Endothelial cell (in vitro differentiated cells): ENCODE results near the gene FKBP2. TPM values are rescaled to one million over a fixed set of nuclear protein-coding genes. Genes with fewer than 3 reads are reported as not detected.

Experiments
- DNase-seq: peaks from one replicate; pipeline ENCODE4 v3.0.0; 2021; ENCODE audit warnings: low spot score
- H3K27ac Mint-ChIP-seq: one replicate; pipeline ENCODE4 v1.8.0; 2021; ENCODE audit warnings: mixed read lengths, inconsistent platforms; ENCODE audit not compliant: unreplicated experiment
- H3K27me3 Mint-ChIP-seq: one replicate; pipeline ENCODE4 v1.8.0; 2021; ENCODE audit warnings: mild to moderate bottlenecking, moderate library complexity, mixed read lengths, inconsistent platforms; ENCODE audit not compliant: unreplicated experiment
- H3K36me3 Mint-ChIP-seq: one replicate; pipeline ENCODE4 v1.8.0; 2021; ENCODE audit warnings: mild to moderate bottlenecking, low read depth, mixed read lengths, inconsistent platforms; ENCODE audit not compliant: unreplicated experiment
- H3K4me1 Mint-ChIP-seq: one replicate; pipeline ENCODE4 v1.8.0; 2021; ENCODE audit warnings: mild to moderate bottlenecking, mixed read lengths, inconsistent platforms; ENCODE audit not compliant: unreplicated experiment
- H3K4me3 Mint-ChIP-seq: one replicate; pipeline ENCODE4 v1.8.0; 2021; ENCODE audit warnings: mild to moderate bottlenecking, mixed read lengths, inconsistent platforms; ENCODE audit not compliant: unreplicated experiment
- H3K9me3 Mint-ChIP-seq: one replicate; pipeline ENCODE4 v1.8.0; 2021; ENCODE audit warnings: mixed read lengths, inconsistent platforms; ENCODE audit not compliant: unreplicated experiment
- total RNA-seq: library from RNA; stranded (reverse); fragmentation: NEBNext Ultra II Directional; extraction: Animal tissue kit (Norgen Biotek cat#: 25700); gene quantifications from one replicate; pipeline ENCODE4 v1.2.1, GENCODE V29; 2021; ENCODE audit not compliant: unreplicated experiment
- TF ChIP-seq, protein P1 (sequence below): fragments of 200-600 bp; sonication (generic); IDR thresholded peaks from one replicate; pipeline ENCODE4 v1.5.0; 2021; ENCODE audit warnings: antibody characterized with exemption; ENCODE audit not compliant: unreplicated experiment

Gene FKBP2
- total RNA-seq, 1 donor from 2014 or later = 35.3 TPM

DNA sequence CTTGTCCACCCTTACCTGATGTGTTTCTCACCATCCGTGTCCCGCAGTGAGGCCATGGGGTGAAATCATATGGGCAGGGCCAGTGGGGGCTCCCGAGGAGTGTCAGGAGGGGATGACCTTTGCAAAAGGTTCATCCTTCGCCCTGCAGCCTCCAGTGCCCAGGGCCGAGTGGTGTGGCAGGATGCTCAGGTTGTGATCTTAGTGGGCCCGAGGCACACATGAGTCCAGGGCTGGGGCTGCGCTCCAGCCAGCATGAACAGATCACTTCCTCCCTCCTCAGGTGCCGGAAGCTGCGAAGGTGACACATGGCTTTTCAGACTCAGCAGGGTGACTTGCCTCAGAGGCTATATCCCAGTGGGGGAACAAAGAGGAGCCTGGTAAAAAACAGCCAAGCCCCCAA lies 2.8 kb upstream of the FKBP2 start:
- TF ChIP-seq, protein P1, sequence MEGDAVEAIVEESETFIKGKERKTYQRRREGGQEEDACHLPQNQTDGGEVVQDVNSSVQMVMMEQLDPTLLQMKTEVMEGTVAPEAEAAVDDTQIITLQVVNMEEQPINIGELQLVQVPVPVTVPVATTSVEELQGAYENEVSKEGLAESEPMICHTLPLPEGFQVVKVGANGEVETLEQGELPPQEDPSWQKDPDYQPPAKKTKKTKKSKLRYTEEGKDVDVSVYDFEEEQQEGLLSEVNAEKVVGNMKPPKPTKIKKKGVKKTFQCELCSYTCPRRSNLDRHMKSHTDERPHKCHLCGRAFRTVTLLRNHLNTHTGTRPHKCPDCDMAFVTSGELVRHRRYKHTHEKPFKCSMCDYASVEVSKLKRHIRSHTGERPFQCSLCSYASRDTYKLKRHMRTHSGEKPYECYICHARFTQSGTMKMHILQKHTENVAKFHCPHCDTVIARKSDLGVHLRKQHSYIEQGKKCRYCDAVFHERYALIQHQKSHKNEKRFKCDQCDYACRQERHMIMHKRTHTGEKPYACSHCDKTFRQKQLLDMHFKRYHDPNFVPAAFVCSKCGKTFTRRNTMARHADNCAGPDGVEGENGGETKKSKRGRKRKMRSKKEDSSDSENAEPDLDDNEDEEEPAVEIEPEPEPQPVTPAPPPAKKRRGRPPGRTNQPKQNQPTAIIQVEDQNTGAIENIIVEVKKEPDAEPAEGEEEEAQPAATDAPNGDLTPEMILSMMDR = no peak
- no peaks in the 10 kb centered on the region for H3K9me3 Mint-ChIP-seq
- peaks cover 11% of the 10 kb centered on the region for H3K4me1 Mint-ChIP-seq
- peaks cover 5% of the 10 kb centered on the region for H3K36me3 Mint-ChIP-seq
- peaks cover 26% of the 10 kb centered on the region for H3K27me3 Mint-ChIP-seq
- DNase-seq = no peak
- H3K27ac Mint-ChIP-seq = no peak overlapping the region
- H3K4me3 Mint-ChIP-seq = no peak overlapping the region

DNA sequence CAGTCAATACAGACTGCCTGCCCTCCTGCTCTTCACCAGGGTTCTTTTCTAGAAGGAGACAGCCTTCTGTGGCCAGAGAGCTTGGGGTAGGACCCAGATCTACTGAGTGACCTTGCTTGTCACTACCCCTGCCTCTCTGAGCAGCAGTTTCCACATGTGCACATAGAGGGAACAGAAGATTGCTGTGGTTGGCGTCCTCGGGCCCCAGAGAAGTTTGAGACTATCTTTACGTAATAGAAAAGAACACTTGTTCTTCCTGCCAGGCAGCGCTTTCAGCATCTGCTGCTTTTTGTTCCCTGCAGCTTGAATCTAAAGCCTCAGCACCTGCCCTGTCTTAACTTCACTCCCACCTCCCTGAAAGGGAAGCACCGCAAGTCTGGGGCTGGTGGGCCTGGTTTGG lies 1.9 kb upstream of the FKBP2 start:
- TF ChIP-seq, protein P1 = no peak

DNA sequence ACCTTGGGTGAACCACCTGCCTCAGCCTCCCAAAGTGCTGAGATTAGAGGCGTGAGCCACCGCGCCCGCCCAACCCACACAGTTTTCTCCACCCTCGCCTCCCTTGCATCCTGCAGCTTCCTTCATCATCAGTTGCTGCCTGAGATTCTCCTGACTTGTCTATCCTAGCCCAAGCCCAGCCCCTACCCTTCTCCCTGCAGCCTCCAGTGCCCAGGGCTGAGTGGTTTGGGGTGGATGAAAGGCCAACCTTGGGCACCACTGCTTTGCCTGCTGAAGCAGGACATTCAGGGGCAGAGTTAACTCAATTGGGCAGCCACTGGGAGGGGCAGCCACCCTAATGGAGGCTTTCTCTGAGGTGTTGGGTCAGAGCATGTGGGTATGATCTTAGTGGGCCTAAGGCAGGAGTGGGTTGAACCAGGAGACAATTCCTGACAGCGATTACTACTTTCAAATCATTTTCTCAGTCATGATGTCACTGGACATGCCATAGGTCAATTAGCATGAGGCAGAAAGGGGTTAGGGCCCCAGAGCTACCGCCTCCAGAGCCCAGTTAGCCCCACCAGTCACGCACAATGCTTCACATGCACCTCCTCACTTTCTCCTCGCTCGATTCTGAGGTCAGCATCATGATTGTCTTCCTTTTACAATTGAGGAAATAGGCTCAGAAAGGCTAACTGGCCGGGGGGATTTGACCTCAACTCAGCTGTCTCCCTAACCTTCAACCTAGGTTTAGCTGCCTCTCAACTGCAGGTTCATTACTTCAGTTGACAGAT lies 1.0 kb upstream of the FKBP2 start:
- no peak for DNase-seq
- H3K36me3 Mint-ChIP-seq = peaks cover 11% of the 10 kb centered on the region
- H3K4me1 Mint-ChIP-seq = peaks cover 11% of the 10 kb centered on the region
- TF ChIP-seq, protein P1 = no peak
- H3K9me3 Mint-ChIP-seq = no peaks in the 10 kb centered on the region
- peak overlapping the region; percentile 90 for H3K27ac Mint-ChIP-seq
- peak overlapping the region; percentile 90 for H3K4me3 Mint-ChIP-seq
- peaks cover 25% of the 10 kb centered on the region for H3K27me3 Mint-ChIP-seq

More for the DNA sequence above, 1.9 kb upstream of the FKBP2 start:
- peaks cover 11% of the 10 kb centered on the region for H3K4me1 Mint-ChIP-seq
- H3K9me3 Mint-ChIP-seq = no peaks in the 10 kb centered on the region
- H3K36me3 Mint-ChIP-seq = peaks cover 11% of the 10 kb centered on the region
- peaks cover 25% of the 10 kb centered on the region for H3K27me3 Mint-ChIP-seq
- no peak for DNase-seq
- H3K27ac Mint-ChIP-seq = peak overlapping the region; percentile 9
- no peak overlapping the region for H3K4me3 Mint-ChIP-seq

DNA sequence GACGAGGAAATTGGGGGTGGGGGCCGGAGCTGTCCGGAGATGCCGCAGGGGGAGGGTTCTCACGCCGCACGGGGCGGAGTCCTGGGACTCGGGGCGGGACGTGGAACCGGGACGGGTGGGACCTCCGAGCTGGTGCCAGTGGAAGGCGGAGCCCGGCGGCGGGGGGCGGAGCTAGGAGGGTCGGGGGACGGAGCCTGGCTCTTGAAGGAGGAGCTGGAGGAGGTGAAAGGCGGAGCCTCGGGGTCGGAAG lies 271 bp downstream of the FKBP2 start:
- TF ChIP-seq, protein P1 = no peak
- H3K36me3 Mint-ChIP-seq = peaks cover 6% of the 10 kb centered on the region
- DNase-seq = peak; percentile 100
- H3K4me3 Mint-ChIP-seq = peak overlapping the region; percentile 90
- peaks cover 8% of the 10 kb centered on the region for H3K4me1 Mint-ChIP-seq
- H3K27me3 Mint-ChIP-seq = peaks cover 18% of the 10 kb centered on the region
- H3K9me3 Mint-ChIP-seq = no peaks in the 10 kb centered on the region
- H3K27ac Mint-ChIP-seq = no peak overlapping the region

DNA sequence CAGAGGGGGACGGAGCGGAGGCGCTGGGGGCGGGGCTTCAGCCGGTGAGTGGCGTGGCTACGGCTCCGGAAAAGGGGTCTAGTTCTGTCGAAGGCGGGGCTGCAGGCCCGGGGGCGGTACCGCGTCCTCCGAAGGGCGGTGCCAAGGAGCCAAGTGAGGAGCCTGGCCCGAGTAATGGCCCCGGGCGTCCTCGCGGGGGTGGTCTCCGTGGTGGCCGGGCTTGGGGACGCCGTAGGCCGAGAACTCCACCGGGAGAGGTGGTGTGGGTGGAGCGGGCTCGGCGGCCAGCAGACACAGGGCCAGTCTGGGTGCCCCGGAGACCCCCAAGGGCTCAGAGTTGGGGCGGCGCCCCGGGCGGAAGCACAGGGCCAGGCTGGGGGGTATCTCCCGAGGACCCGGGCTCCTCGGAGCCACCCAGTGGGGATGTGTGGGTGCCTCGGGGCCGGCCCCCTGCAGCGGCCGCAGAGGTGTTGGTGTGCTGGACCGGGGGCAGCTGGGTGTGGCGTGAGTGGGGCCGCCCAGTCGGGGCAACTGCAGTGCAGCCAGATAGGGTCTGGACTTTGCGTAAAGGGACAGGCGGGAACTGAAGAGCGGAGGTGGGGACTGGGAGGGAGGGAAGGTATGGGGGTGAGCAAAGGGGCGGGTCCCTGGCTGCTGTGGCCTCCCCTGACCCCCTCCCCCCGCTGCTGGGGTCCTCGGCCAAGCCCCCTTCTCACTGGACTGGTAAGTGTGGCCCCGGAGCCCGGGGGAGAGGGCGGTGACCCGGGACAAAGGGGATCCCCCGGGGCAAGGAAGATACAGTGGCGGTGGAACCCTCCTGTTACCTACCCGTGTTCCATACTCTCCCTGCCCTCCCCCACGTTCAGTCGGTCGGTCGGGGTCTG lies 838 bp downstream of the FKBP2 start:
- Mint-ChIP-seq H3K36me3 (peaks cover 6% of the 10 kb centered on the region), H3K4me1 (peaks cover 8% of the 10 kb centered on the region), H3K9me3 (no peaks in the 10 kb centered on the region), H3K27ac (no peak overlapping the region), H3K27me3 (peaks cover 18% of the 10 kb centered on the region), H3K4me3 (peak overlapping the region; percentile 90)
- TF ChIP-seq, protein P1 = no peak
- DNase-seq = peak; percentile 37
